Endothelial cell of umbilical vein (primary cell): Measurements from ENCODE around the gene FSTL3.

ENCODE experiments used
- CTCF ChIP-seq, 2 donors: IDR thresholded peaks; 1 replicate in 1 of 2; 2 replicates in 1 of 2; pipeline ENCODE4 v1.5.1; 2011; ENCODE audit warnings: low read length in 2 of 2, mild to moderate bottlenecking in 2 of 2, moderate library complexity in 2 of 2, control low read depth in 1 of 2, inconsistent platforms in 1 of 2, low read depth in 1 of 2; ENCODE audit not compliant: insufficient read depth in 1 of 2; ENCODE audit errors: extremely low read depth in 1 of 2
- EZH2 ChIP-seq: IDR thresholded peaks from 2 replicates; pipeline ENCODE4 v1.6.1; 2012; ENCODE audit warnings: borderline replicate concordance, low read depth, mild to moderate bottlenecking, moderate library complexity, low read length, inconsistent platforms; ENCODE audit not compliant: severe bottlenecking
- FOS ChIP-seq: IDR thresholded peaks from 2 replicates; pipeline ENCODE4 v1.6.1; 2011; ENCODE audit warnings: mild to moderate bottlenecking, low read length, moderate library complexity, borderline replicate concordance; ENCODE audit not compliant: insufficient read depth
- GATA2 ChIP-seq: IDR thresholded peaks from 2 replicates; pipeline ENCODE4 v1.7.0; 2011; ENCODE audit warnings: low read depth, mild to moderate bottlenecking, moderate library complexity, mixed read lengths, low read length; ENCODE audit not compliant: insufficient read length, insufficient read depth
- JUN ChIP-seq: IDR thresholded peaks from 2 replicates; pipeline ENCODE4 v1.6.1; 2011; ENCODE audit warnings: borderline replicate concordance, low read depth; ENCODE audit not compliant: insufficient read length, insufficient read depth
- MAX ChIP-seq: IDR thresholded peaks from 2 replicates; pipeline ENCODE4 v1.6.1; 2011; ENCODE audit not compliant: insufficient read depth, insufficient read length
- MYC ChIP-seq: IDR thresholded peaks from one replicate; pipeline ENCODE4 v1.6.1; 2011; ENCODE audit warnings: mild to moderate bottlenecking, low read depth, low read length
- POLR2A ChIP-seq: IDR thresholded peaks from 2 replicates; pipeline ENCODE4 v1.6.1; 2012; ENCODE audit warnings: low read depth, mild to moderate bottlenecking, control low read depth, low read length
- POLR2AphosphoS5 ChIP-seq: IDR thresholded peaks from 2 replicates; pipeline ENCODE4 v1.6.1; 2012; ENCODE audit warnings: low read depth, mild to moderate bottlenecking, control low read depth, low read length, moderate library complexity; ENCODE audit not compliant: insufficient read depth

- TF ChIP-seq CTCF (IDR thresholded peaks at IDR 0.05; ENCODE audit: extremely low read depth in 1 of 2, insufficient read depth in 1 of 2, low read depth in 1 of 2, low read length in 2 of 2) (no peak), EZH2 (no peak), POLR2AphosphoS5 (no peak), MAX (no peak), MYC (no peak), POLR2A (no peak), JUN (no peak), FOS (no peak), GATA2 (no peak)
These were observed 14.0 kb downstream of the FSTL3 start for GRCh38 chr19:690203-690602.
